ENCODE data around the gene FRMD4A.

FRMD4A gene

GRCh38 chr10:13617116-13617515 is 713.6 kb downstream of the FRMD4A start:
- TF ChIP-seq CTCF (IDR thresholded peaks at IDR 0.05; ENCODE audit: low read depth, low read length, missing control alignments), result no peak
- DNase-seq (ENCODE audit: extremely low read depth, low read depth), result no peak
- H3K4me3 ChIP-seq (replicated peaks; ENCODE audit: low read depth, low read length), result no peak overlapping the region

- TF ChIP-seq CTCF (IDR thresholded peaks at IDR 0.05; ENCODE audit: low read depth, low read length, missing control alignments), result no peak
- H3K4me3 ChIP-seq (replicated peaks; ENCODE audit: low read depth, low read length), result no peak overlapping the region
- DNase-seq (ENCODE audit: extremely low read depth, low read depth), result no peak
These were observed 714.9 kb downstream of the FRMD4A start for GRCh38 chr10:13615650-13616300.

GRCh38 chr10:13614530-13615332 is 716.0 kb downstream of the FRMD4A start:
- DNase-seq (ENCODE audit: extremely low read depth, low read depth), result peak; percentile 19
- TF ChIP-seq CTCF (IDR thresholded peaks at IDR 0.05; ENCODE audit: low read depth, low read length, missing control alignments), result no peak
- H3K4me3 ChIP-seq (replicated peaks; ENCODE audit: low read depth, low read length), result no peak overlapping the region

- DNase-seq (ENCODE audit: extremely low read depth, low read depth), result peak; percentile 22
- TF ChIP-seq CTCF (IDR thresholded peaks at IDR 0.05; ENCODE audit: low read depth, low read length, missing control alignments), result peak; percentile 30
- no peak overlapping the region for H3K4me3 ChIP-seq (replicated peaks; ENCODE audit: low read depth, low read length)
These were observed 717.2 kb downstream of the FRMD4A start for GRCh38 chr10:13613519-13613918.

GRCh38 chr10:13612654-13613373 is 717.9 kb downstream of the FRMD4A start:
- no peak for TF ChIP-seq CTCF (IDR thresholded peaks at IDR 0.05; ENCODE audit: low read depth, low read length, missing control alignments)
- DNase-seq (ENCODE audit: extremely low read depth, low read depth), result no peak
- H3K4me3 ChIP-seq (replicated peaks; ENCODE audit: low read depth, low read length), result no peak overlapping the region

GRCh38 chr10:13608246-13608853 is 722.4 kb downstream of the FRMD4A start:
- H3K4me3 ChIP-seq (replicated peaks; ENCODE audit: low read depth, low read length), result no peak overlapping the region
- TF ChIP-seq CTCF (IDR thresholded peaks at IDR 0.05; ENCODE audit: low read depth, low read length, missing control alignments), result no peak
- DNase-seq (ENCODE audit: extremely low read depth, low read depth), result no peak
